Uterus (tissue), 2 donors: Measurements from ENCODE around the gene TIGD1.

Experiments used
- CTCF ChIP-seq, 4 experiments: fragments of 200-600 bp in 2 of 4; fragments of 450-650 bp in 2 of 4; sonication (generic) in 2 of 4; IDR thresholded peaks; one replicate each; pipeline ENCODE4 v1.5.1; 2016 to 2019; ENCODE audit warnings: antibody characterized with exemption in 4 of 4, mild to moderate bottlenecking in 2 of 4, moderate library complexity in 1 of 4
- POLR2A ChIP-seq, 2 donors: fragments of 450-650 bp; IDR thresholded peaks; one replicate each; pipeline ENCODE4 v1.6.1; 2016; ENCODE audit warnings: antibody characterized with exemption in 2 of 2, mild to moderate bottlenecking in 1 of 2, moderate library complexity in 1 of 2

GRCh38 chr2:232503809-232504323 is 46.5 kb downstream of the TIGD1 start:
- TF ChIP-seq CTCF (IDR thresholded peaks at IDR 0.05) (no peak), POLR2A (IDR thresholded peaks at IDR 0.05) (no peak)
